GM23248 (cell line): ENCODE data around the gene OR7C1.

Experiments used
- EZH2 ChIP-seq: fragments of 200-600 bp; sonication (generic); IDR thresholded peaks from 2 replicates; pipeline ENCODE4 v1.6.1; 2018; ENCODE audit warnings: antibody characterized with exemption, mild to moderate bottlenecking; ENCODE audit not compliant: insufficient read depth, poor library complexity, severe bottlenecking
- EZH2phosphoT487 ChIP-seq: fragments of 200-600 bp; sonication (generic); IDR thresholded peaks from 2 replicates; pipeline ENCODE4 v1.6.1; 2018; ENCODE audit warnings: antibody characterized with exemption, moderate library complexity, mild to moderate bottlenecking, low read depth; ENCODE audit not compliant: insufficient read depth

DNA sequence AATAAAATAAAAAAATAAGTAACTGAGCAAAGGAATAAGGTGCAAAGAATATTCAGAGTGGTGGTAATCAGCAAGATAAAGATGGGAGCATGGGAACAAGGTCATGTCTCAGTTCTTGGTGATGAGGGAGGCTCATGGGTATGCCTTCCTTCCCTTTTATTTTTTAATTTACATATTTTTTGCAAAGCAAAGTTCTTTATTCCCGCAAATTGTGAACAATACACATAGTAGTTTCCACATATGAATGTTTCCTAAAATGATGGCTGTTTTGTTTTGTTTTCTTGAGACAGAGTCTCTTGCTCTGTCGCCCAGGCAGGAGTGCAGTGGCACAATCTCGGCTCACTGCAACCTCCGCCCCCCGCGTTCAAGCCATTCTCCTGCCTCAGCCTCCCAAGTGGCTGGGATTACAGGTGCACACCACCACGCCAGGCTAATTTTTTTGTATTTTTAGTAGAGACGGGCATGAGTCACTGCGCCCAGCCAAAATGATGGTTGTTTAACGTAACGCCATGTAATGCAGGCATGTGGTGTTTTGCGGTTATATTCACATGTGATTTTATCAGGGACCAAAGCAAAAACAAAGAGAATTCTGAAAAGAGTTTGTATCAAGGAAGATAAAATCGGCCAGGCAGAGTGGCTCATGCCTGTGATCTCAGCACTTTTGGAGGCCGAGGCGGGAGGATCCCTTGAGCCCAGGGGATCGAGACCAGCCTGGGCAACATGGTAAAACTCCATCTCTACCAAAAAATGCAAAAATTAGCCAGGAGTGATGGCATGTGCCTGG lies 52.2 kb downstream of the OR7C1 start:
- TF ChIP-seq EZH2 (no peak), EZH2phosphoT487 (no peak)
